Left ventricle myocardium inferior (tissue), 1 donor: ENCODE measurements around the gene C1QTNF3. TPM values are rescaled to one million over a fixed set of nuclear protein-coding genes. Genes with fewer than 3 reads are reported as not detected.
"Not testable (repeated sequence)": the region's sequence is repeated elsewhere in the genome, so short reads cannot be mapped to it uniquely, and the experiment has no call there.

Source experiments
- DNase-seq: peaks from one replicate; pipeline ENCODE4 v3.0.0-alpha.2; 2020
- H3K27ac ChIP-seq: fragments of 200-600 bp; replicated peaks from 2 replicates; pipeline ENCODE4 v1.8.0; 2021
- H3K27me3 ChIP-seq: fragments of 200-600 bp; 2 replicates; pipeline ENCODE4 v1.8.0; 2021; ENCODE audit warnings: low read depth
- H3K36me3 ChIP-seq: fragments of 200-600 bp; 2 replicates; pipeline ENCODE4 v1.8.0; 2021
- H3K4me1 ChIP-seq: fragments of 200-600 bp; 2 replicates; pipeline ENCODE4 v1.8.0; 2021
- H3K4me3 ChIP-seq: fragments of 200-600 bp; 2 replicates; pipeline ENCODE4 v1.8.0; 2021; ENCODE audit warnings: mild to moderate bottlenecking, moderate library complexity
- H3K9me3 ChIP-seq: fragments of 200-600 bp; replicated peaks from 2 replicates; pipeline ENCODE4 v1.8.0; 2021
- intact Hi-C: fragments of 100-400 bp; cut with micrococcal nuclease; formaldehyde crosslinking; loops from one replicate; pipeline ENCODE4 v1.11.0; 2022
- total RNA-seq: library from RNA; stranded (reverse); fragmentation: NEBNext Ultra II Directional; extraction: Animal tissue kit (Norgen Biotek cat#: 25700); gene quantifications from one replicate; pipeline ENCODE4 v1.2.1, GENCODE V29; 2021
- TF ChIP-seq, protein P1 (sequence below): fragments of 200-600 bp; IDR thresholded peaks from 2 replicates; pipeline ENCODE4 v1.8.0; 2021; ENCODE audit warnings: antibody characterized with exemption, mild to moderate bottlenecking, borderline replicate concordance
- donor health status: DM: no; HTN: yes; CAD: no; lungs with severe emphysema.

C1QTNF3 gene
- total RNA-seq, 1 donor from 2014 or later: 0.49 TPM

DNA sequence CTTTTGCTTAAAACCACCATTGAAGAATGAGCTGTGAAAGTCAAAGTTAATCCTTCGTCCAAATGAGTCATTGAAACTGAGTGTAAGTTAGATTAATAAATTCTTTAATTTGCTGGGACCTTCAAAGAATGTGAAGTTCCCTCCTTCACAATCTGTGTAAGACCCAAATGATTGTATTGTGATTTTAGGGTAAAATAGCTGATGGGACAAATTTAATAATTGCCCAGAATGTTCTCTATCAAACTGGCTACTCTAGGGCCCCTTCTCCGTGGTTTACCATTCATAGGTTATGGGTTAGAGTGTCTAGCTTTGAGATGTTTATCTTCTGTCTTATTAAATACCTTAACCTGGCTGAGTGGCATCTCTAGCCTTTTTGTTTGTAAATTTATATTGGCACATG is 11.9 kb downstream of the C1QTNF3 start:
- TF ChIP-seq, protein P1, sequence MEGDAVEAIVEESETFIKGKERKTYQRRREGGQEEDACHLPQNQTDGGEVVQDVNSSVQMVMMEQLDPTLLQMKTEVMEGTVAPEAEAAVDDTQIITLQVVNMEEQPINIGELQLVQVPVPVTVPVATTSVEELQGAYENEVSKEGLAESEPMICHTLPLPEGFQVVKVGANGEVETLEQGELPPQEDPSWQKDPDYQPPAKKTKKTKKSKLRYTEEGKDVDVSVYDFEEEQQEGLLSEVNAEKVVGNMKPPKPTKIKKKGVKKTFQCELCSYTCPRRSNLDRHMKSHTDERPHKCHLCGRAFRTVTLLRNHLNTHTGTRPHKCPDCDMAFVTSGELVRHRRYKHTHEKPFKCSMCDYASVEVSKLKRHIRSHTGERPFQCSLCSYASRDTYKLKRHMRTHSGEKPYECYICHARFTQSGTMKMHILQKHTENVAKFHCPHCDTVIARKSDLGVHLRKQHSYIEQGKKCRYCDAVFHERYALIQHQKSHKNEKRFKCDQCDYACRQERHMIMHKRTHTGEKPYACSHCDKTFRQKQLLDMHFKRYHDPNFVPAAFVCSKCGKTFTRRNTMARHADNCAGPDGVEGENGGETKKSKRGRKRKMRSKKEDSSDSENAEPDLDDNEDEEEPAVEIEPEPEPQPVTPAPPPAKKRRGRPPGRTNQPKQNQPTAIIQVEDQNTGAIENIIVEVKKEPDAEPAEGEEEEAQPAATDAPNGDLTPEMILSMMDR: no peak
- peaks cover 7% of the 10 kb centered on the region for H3K36me3 ChIP-seq
- no peak for DNase-seq
- intact Hi-C loops: no loop called here
- H3K27me3 ChIP-seq: no peaks in the 10 kb centered on the region
- no peaks in the 10 kb centered on the region for H3K9me3 ChIP-seq
- H3K4me3 ChIP-seq: no peak overlapping the region
- H3K27ac ChIP-seq: no peak overlapping the region
- H3K4me1 ChIP-seq: no peaks in the 10 kb centered on the region

DNA sequence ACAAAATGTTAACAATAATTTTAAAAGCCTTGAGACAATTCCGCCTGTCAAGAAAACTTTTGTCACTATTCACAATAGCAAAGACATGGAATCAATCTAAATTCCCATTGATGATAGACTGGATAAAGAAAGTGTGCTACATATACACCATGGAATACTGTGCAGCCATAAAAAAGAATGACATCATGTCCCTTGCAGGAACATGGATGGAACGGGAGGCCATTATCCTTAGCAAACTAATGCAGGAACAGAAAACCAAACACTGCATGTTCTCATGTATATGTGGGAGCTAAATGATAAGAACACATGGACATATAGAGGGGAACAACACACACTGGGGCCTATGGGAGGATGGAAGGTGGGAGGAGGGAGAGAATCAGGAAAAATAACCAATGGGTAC is 12.4 kb downstream of the C1QTNF3 start:
- H3K4me3 ChIP-seq, intact Hi-C loops, H3K27ac ChIP-seq: not testable (repeated sequence)

DNA sequence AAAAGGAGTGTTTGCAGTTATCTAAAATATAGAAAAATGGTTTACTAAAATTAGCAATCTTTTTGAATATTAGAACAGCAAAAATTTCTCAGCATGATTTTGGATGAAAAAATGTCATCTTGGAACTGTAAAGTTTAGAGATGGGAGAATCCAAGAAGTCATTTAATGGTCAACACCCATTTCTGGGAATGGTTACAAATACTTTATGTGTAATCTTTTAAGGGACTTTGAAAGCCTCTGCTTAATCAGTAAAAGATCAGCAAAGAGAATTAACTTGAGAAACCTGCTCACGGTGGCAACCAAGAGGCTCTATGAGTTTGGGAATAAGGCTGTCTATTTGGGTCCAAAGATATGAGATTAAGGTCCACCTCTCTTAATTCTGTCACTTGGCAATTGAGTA is 13.0 kb downstream of the C1QTNF3 start:
- H3K4me3 ChIP-seq: no peak overlapping the region
- intact Hi-C loops: no loop called here
- TF ChIP-seq, protein P1: no peak
- no peak overlapping the region for H3K27ac ChIP-seq
- peaks cover 2% of the 10 kb centered on the region for H3K36me3 ChIP-seq
- no peaks in the 10 kb centered on the region for H3K4me1 ChIP-seq
- no peak for DNase-seq
- no peaks in the 10 kb centered on the region for H3K9me3 ChIP-seq
- H3K27me3 ChIP-seq: no peaks in the 10 kb centered on the region

More for the DNA sequence above, 12.4 kb downstream of the C1QTNF3 start:
- not testable (repeated sequence) for H3K27me3 ChIP-seq, H3K36me3 ChIP-seq, H3K4me1 ChIP-seq, DNase-seq, H3K9me3 ChIP-seq

DNA sequence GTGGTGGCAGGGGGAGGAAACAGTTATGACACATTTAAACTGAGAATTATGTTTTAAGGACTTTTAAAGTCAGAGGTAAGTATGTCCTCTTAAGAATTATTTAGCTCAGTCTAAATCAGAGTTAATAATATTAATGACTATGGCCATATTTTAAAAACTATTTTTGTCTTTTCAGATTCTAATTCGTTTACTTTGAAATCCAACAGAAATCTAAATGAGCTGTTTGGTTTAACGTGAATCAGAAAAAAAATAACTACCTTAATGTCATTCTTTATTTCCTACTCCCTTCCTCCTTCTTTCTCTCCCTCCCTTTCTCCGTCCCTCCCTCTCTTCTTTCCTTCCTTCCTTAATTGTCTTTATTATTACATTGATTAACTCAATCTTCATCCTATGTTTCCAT is 14.7 kb downstream of the C1QTNF3 start:
- no peak overlapping the region for H3K27ac ChIP-seq
- H3K27me3 ChIP-seq: no peaks in the 10 kb centered on the region
- H3K36me3 ChIP-seq: no peaks in the 10 kb centered on the region
- no peak for DNase-seq
- no peaks in the 10 kb centered on the region for H3K9me3 ChIP-seq
- TF ChIP-seq, protein P1: no peak
- intact Hi-C loops: no loop called here
- no peak overlapping the region for H3K4me3 ChIP-seq
- H3K4me1 ChIP-seq: no peaks in the 10 kb centered on the region

DNA sequence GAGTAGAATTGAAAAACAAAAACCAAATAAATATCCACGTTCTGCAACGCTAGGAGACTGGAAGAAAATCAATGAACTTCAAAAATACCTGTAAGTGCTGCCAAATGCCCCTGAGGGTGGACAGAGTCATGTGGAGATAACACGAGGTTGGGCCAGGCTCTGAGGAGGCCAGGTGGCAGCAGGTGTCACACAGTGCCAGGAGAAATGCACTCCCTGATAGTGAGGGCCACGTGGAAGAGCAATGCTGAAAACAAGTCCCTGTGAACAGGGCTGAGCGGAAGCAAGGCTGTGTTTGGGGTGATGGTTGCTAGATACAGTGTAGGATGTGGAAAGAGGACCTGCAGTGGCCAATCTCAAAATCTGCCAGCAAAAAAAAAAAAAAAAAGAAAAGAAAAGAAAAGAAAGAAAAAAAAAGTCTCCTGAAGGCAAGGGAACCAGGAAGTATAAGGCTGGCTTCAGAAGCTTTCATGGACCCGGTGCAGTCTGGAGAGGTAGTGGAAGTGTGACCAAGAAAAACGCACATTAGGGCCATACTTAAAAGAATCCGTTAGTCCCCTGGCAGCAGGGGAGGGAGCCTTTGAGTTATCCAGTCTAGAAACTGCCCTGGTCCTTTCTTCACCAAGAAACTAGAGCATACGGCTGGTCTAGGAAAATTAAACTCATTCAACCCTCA is 16.8 kb downstream of the C1QTNF3 start:
- intact Hi-C loops: no loop called here

DNA sequence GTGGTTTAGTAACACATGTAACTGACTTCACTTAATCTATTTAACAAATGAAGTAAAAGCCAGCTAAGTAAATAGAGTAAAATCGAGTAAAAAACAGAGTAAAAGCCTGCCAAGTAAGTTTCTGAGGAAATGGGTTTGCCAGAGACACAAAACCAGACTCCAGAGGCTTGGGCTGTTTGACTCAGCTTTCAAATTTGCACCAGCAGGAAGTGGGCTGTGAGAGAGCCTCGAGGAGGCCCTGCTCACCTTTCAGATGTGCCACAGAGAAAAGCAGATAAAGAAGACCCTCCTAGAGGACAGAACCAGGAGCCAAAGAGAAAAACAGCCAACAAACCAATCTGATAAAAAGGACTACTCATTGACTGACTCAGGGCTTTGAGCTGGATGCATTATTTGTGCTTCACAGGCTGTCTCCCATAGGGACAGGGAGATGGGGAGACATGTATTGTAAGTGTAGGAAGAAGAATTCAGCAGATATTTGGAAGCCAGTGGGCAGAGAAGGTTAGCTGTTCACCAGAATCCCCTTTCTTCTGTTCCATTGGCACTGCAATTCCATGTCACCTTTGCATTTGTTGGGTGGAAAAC is 20.8 kb downstream of the C1QTNF3 start:
- Histone ChIP-seq H3K27me3 (no peaks in the 10 kb centered on the region), H3K4me1 (peaks cover 12% of the 10 kb centered on the region), H3K9me3 (no peaks in the 10 kb centered on the region), H3K36me3 (peaks cover 11% of the 10 kb centered on the region), H3K4me3 (no peak overlapping the region), H3K27ac (peak overlapping the region; percentile 35)
- intact Hi-C loops: no loop called here
- no peak for DNase-seq
- TF ChIP-seq, protein P1: no peak

More for the DNA sequence above, 16.8 kb downstream of the C1QTNF3 start:
- Histone ChIP-seq H3K4me1 (peaks cover 9% of the 10 kb centered on the region), H3K9me3 (no peaks in the 10 kb centered on the region), H3K27ac (no peak overlapping the region), H3K27me3 (no peaks in the 10 kb centered on the region), H3K36me3 (no peaks in the 10 kb centered on the region), H3K4me3 (no peak overlapping the region)
- TF ChIP-seq, protein P1: no peak
- no peak for DNase-seq
